NB4 (cell line): ENCODE measurements around the gene MUL1.

Experiments used
- DNase-seq: peaks from one replicate; pipeline ENCODE4 v3.0.0; 2010; ENCODE audit warnings: low read depth
- H3K4me3 ChIP-seq: one replicate; pipeline ENCODE4 v1.5.1; 2011; ENCODE audit warnings: mild to moderate bottlenecking, low read depth, low read length, moderate library complexity
- CTCF ChIP-seq: IDR thresholded peaks from one replicate; pipeline ENCODE4 v1.5.1; 2012; ENCODE audit warnings: low read depth, low read length
- MAX ChIP-seq: IDR thresholded peaks from 2 replicates; pipeline ENCODE4 v1.6.1; 2011; ENCODE audit warnings: low read depth, low read length
- MYC ChIP-seq: IDR thresholded peaks from 2 replicates; pipeline ENCODE4 v1.6.1; 2011; ENCODE audit warnings: low read depth, low read length
- POLR2A ChIP-seq: IDR thresholded peaks from 2 replicates; pipeline ENCODE4 v1.6.1; 2011; ENCODE audit warnings: mild to moderate bottlenecking; ENCODE audit not compliant: insufficient read length; ENCODE audit errors: extremely low read depth

Gene MUL1

GRCh38 chr1:20480951-20481617 is 26.9 kb downstream of the MUL1 start:
- DNase-seq: no peak
- TF ChIP-seq POLR2A: no peak
- no peak overlapping the region for H3K4me3 ChIP-seq

- DNase-seq: no peak
- no peak overlapping the region for H3K4me3 ChIP-seq
- no peak for TF ChIP-seq MYC
- TF ChIP-seq MAX: no peak
- no peak for TF ChIP-seq CTCF
- no peak for TF ChIP-seq POLR2A
These were observed 27.6 kb downstream of the MUL1 start for GRCh38 chr1:20480243-20480944.

- DNase-seq: no peak
- H3K4me3 ChIP-seq: no peak overlapping the region
- TF ChIP-seq CTCF (no peak), MAX (no peak), POLR2A (no peak), MYC (no peak)
These were observed 28.1 kb downstream of the MUL1 start for GRCh38 chr1:20479840-20480239.

- TF ChIP-seq POLR2A (no peak), MAX (no peak), CTCF (no peak), MYC (no peak)
- DNase-seq: no peak
- no peak overlapping the region for H3K4me3 ChIP-seq
These were observed 29.8 kb downstream of the MUL1 start for GRCh38 chr1:20478057-20478635.

GRCh38 chr1:20477348-20478056 is 30.4 kb downstream of the MUL1 start:
- DNase-seq: no peak
- no peak for TF ChIP-seq POLR2A
- no peak for TF ChIP-seq CTCF
- TF ChIP-seq MAX: no peak
- no peak for TF ChIP-seq MYC
- no peak overlapping the region for H3K4me3 ChIP-seq
